Fibroblast of mammary gland (primary cell): ENCODE data around the gene GMPR.
A peak's percentile ranks its signal among the peaks of the same experiment; 100 is the strongest.

Source experiments
- DNase-seq: peaks from one replicate; pipeline ENCODE4 v3.0.0-alpha.2; 2010; ENCODE audit warnings: low read depth
- H3K4me3 ChIP-seq: 2 replicates; pipeline ENCODE4 v1.5.1; 2011; ENCODE audit warnings: low read depth, mild to moderate bottlenecking, low read length, moderate library complexity; ENCODE audit not compliant: control insufficient read depth
- CTCF ChIP-seq: conservative IDR thresholded peaks from 2 replicates; pipeline ENCODE4 v1.5.1; 2011; ENCODE audit warnings: low read depth, low read length, inconsistent platforms; ENCODE audit not compliant: control insufficient read depth, insufficient read depth

The GMPR gene

DNA sequence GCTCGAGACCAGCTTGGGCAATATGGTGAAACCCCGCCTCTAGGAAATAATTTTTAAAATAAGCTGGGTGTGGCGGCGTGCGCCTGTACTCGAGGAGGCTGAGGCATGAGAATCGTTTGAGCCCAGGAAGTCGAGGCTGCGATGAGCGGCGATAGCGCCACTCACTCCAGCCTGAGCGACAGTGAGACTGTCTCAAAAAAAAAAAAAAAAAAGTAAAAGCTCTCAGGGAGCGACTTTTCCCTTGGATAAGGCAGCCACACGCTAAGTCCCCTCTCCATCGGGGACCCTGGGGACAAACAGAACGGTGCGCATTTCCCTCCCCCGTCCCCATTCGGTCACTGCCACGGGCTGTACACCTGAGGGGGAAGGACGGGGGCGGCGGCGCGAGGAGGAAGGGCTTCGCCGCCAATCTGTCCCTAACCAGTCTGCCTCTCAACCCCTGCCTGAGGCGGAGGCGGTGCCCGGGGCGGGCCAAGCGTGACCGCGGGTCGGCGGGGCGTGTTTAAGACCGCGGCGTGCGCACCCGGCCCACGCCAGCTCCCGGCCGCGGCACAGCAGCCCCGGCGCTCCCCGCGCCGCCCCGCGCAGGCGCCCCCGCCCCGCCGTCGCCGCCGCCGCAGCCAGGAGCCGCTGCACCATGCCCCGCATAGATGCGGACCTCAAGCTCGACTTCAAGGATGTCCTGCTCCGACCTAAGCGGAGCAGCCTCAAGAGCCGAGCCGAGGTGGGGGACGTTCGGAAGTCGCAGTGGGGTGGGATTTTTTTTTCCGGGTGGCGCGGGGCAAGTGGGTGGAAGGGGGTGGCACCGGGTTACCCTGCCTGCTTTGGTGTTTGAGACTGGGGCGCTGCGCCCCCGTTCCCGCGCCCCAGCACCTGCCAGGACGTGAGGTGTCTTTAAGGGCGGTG is at the start of gene GMPR:
TSS of gene GMPR (plus strand) at position 531 of the 906 bp plus-strand sequence. CDS start at position 638, 107 bp downstream.
- no peak for DNase-seq
- peak within 1 kb of the TSS; percentile 55 for H3K4me3 ChIP-seq
- TF ChIP-seq CTCF, result no peak

DNA sequence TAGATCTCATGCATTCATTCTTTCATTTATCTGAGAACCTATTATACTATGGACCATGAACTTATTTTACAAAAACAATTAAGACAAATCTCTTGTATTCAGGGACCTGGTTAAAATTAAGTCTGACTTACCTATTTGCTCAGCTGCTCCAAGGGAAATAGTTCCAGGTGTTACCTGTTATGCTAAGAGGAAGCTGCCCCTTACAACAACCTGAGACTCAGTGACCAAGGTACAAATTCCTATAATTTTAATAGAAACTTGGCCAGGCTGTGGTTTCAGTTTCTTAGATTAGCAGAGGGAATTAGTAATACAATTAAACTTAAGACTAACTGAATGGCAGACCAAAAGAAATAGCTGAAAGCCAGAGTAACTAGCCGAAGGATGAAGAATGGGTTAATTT is 48.2 kb upstream of the GMPR start:
- TF ChIP-seq CTCF, result no peak
- DNase-seq, result no peak
- no peak overlapping the region for H3K4me3 ChIP-seq

DNA sequence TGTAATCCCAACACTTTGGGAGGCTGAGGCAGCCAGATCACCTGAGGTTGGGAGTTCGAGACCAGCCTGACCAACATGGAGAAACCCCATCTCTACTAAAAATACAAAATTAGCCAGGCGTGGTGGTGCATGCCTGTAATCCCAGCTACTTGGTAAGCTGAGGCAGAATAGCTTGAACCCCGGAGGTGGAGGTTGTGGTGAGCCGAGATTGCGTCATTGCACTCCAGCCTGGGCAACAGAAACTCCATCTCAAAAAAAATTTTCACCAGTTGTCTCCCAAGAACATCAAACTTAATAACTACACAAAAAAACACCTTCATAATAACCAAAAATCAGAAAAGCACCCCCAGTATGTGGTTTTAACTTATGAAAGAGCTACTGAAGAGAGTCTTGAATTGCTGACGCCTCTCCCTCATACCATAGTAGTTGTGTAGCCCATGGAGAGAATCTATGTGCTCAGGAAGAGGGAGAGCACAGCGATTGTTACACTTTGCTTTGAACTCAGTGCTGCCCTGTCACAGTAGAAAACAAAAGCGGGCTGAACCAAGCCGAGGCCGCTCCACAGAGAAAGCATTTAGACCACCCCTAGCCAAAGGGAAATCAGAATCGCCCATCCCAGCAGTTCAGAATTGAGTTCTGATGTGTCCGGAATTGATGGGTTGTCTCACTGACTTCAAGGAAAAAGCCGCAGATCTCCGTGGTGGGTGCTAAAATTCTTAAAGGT is 42.0 kb upstream of the GMPR start:
- DNase-seq, result no peak
- H3K4me3 ChIP-seq, result no peak overlapping the region
- TF ChIP-seq CTCF, result no peak

DNA sequence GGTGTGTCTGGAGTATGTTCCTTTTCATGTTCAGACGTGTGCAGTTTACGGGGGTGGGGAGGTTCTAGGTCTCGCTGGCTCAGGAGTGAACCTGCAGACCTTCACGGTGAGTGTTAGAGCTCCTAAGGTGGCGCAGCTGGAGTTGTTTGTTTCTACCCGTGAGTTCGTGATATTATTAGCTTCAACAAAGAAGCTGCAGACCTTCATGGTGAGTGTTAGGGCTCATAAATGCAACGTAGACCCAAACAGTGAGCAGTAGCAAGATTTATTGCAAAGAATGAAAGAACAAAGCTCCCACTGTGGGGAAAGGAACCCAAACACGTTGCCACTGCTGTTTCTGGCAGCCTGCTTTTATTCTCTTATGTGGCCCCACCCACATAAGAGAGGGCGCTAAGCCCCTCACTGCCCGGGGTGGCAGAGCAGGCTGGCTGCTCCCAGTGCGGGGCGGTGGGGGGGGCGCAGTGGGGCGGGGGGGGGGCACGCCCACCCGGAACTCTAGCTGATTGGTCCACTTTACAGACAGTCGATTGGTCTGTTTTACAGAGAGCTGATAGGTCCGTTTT is 41.3 kb upstream of the GMPR start:
- H3K4me3 ChIP-seq, result no peak overlapping the region

DNA sequence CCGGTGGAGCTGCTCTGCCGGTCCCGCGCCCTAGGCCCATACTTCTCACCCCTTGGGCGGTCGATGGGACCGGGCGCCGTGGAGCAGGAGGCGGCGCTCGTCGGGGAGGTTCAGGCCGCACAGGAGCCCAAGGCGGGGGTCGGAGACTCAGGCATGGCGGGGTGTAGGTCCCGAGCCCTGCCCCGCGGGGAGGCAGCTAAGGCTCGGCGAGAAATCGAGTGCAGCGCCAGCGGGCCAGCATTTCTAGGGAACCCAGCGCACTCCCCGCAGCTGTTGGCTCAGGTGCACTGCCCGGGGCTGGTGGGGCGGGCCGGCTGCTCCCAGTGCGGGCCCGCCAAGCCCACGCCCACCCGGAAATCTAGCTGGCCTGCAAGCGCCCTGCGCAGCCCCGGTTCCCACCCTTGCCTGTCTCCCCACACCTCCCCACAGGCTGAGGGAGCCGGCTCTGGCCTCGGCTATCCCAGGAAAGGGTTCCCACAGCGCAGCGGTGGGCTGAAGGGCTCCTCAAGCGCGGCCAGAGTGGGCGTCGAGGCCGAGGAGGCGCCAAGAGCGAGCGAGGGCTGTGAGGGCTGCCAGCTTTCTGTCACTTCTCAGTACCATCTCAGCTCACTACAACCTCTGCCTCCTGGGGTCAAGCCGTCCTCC is 40.2 kb upstream of the GMPR start:
- no peak for TF ChIP-seq CTCF
- DNase-seq, result no peak
- no peak overlapping the region for H3K4me3 ChIP-seq

More for the DNA sequence above, 41.3 kb upstream of the GMPR start:
- no peak for TF ChIP-seq CTCF
- no peak for DNase-seq

- no peak overlapping the region for H3K4me3 ChIP-seq
- no peak for TF ChIP-seq CTCF
These were observed 38.6 kb upstream of the GMPR start for GRCh38 chr6:16199804-16200203.

More at GRCh38 chr6:16199804-16200203, 38.6 kb upstream of the GMPR start:
- DNase-seq, result no peak
